Hepatocyte (in vitro differentiated cells): ENCODE results near the gene DHODH. TPM values are rescaled to one million over a fixed set of nuclear protein-coding genes. Genes with fewer than 3 reads are reported as not detected.

ENCODE experiments used
- DNase-seq: peaks from one replicate; pipeline ENCODE4 v3.0.0-alpha.2; 2016; ENCODE audit warnings: low spot score
- H2AFZ ChIP-seq: fragments of 200-600 bp; sonication (generic); 2 replicates; pipeline ENCODE4 v1.6.0; 2016; ENCODE audit warnings: antibody characterized with exemption, mild to moderate bottlenecking
- H3K27ac ChIP-seq: fragments of 200-600 bp; sonication (generic); 2 replicates; pipeline ENCODE4 v1.5.1; 2016; ENCODE audit warnings: mild to moderate bottlenecking
- H3K27me3 ChIP-seq: fragments of 200-600 bp; sonication (generic); 2 replicates; pipeline ENCODE4 v1.6.1; 2016
- H3K36me3 ChIP-seq: fragments of 200-600 bp; sonication (generic); replicated peaks from 2 replicates; pipeline ENCODE4 v1.5.1; 2016; ENCODE audit warnings: low read depth; ENCODE audit not compliant: insufficient read depth
- H3K4me1 ChIP-seq: fragments of 200-600 bp; sonication (generic); 2 replicates; pipeline ENCODE4 v1.5.1; 2016; ENCODE audit warnings: mild to moderate bottlenecking, moderate library complexity; ENCODE audit not compliant: insufficient read depth
- H3K4me2 ChIP-seq: fragments of 200-600 bp; sonication (generic); 2 replicates; pipeline ENCODE4 v1.6.0; 2016
- H3K4me3 ChIP-seq: fragments of 200-600 bp; sonication (generic); 2 replicates; pipeline ENCODE4 v1.5.1; 2016; ENCODE audit warnings: mild to moderate bottlenecking
- H3K79me2 ChIP-seq: fragments of 200-600 bp; sonication (generic); 2 replicates; pipeline ENCODE4 v1.6.0; 2017; ENCODE audit warnings: mild to moderate bottlenecking
- H3K9me2 ChIP-seq: fragments of 200-600 bp; sonication (generic); replicated peaks from 2 replicates; pipeline ENCODE4 v1.6.0; 2017; ENCODE audit warnings: mild to moderate bottlenecking; ENCODE audit not compliant: insufficient read depth
- H3K9me3 ChIP-seq: fragments of 200-600 bp; sonication (generic); 2 replicates; pipeline ENCODE4 v1.5.1; 2016; ENCODE audit warnings: low read depth, mild to moderate bottlenecking
- H4K20me1 ChIP-seq: fragments of 200-600 bp; sonication (generic); 2 replicates; pipeline ENCODE4 v1.6.0; 2016; ENCODE audit warnings: mild to moderate bottlenecking; ENCODE audit not compliant: insufficient read depth, poor library complexity, severe bottlenecking
- EZH2 ChIP-seq: fragments of 200-600 bp; sonication (generic); IDR thresholded peaks from 2 replicates; pipeline ENCODE4 v1.6.1; 2016; ENCODE audit warnings: antibody characterized with exemption, mild to moderate bottlenecking, borderline replicate concordance
- EZH2phosphoT487 ChIP-seq: fragments of 200-600 bp; sonication (generic); IDR thresholded peaks from one replicate; pipeline ENCODE4 v1.6.1; 2018; ENCODE audit warnings: antibody characterized with exemption, mild to moderate bottlenecking, low read depth, moderate library complexity; ENCODE audit not compliant: unreplicated experiment, severe bottlenecking
- WGBS: methylation state at CpG from one replicate; pipeline ENCODE4 v1.1.6; 2016; ENCODE audit warnings: low lambda C conversion rate; ENCODE audit errors: missing lambda C conversion rate; 5-methylcytosine and 5-hydroxymethylcytosine counted together
- polyA plus RNA-seq: library from polyadenylated mRNA; unstranded; fragments of >200 nt; fragmentation: Nextera tagmentation; extraction: Ambion mirVana; gene quantifications from 2 replicates; pipeline ENCODE4 v1.2.1, GENCODE V29; 2016
- total RNA-seq: library from RNA; depleted of rRNA; stranded (reverse); fragments of >200 nt; gene quantifications from 2 replicates; pipeline ENCODE4 v1.2.3, GENCODE V29; 2014
- TF ChIP-seq, protein P1 (sequence below): fragments of 200-600 bp; sonication (generic); IDR thresholded peaks from 2 replicates; pipeline ENCODE4 v1.5.1; 2016; ENCODE audit warnings: antibody characterized with exemption, mild to moderate bottlenecking; ENCODE audit not compliant: poor library complexity

Gene DHODH
- total and polyA plus RNA-seq, 2 experiments from 2014 or later = 5.6 to 6.6 TPM

DNA sequence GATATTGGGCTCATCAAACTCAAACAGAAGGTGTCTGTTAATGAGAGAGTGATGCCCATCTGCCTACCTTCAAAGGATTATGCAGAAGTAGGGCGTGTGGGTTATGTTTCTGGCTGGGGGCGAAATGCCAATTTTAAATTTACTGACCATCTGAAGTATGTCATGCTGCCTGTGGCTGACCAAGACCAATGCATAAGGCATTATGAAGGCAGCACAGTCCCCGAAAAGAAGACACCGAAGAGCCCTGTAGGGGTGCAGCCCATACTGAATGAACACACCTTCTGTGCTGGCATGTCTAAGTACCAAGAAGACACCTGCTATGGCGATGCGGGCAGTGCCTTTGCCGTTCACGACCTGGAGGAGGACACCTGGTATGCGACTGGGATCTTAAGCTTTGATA, 51.9 kb downstream of the DHODH start:
- Histone ChIP-seq H3K27me3 (no peaks in the 10 kb centered on the region), H3K9me2 (no peaks in the 10 kb centered on the region), H3K4me2 (no peak overlapping the region), H3K36me3 (no peaks in the 10 kb centered on the region), H4K20me1 (no peaks in the 10 kb centered on the region), H3K79me2 (no peaks in the 10 kb centered on the region), H3K4me3 (no peak overlapping the region), H3K27ac (no peak overlapping the region), H2AFZ (no peak overlapping the region), H3K9me3 (no peaks in the 10 kb centered on the region), H3K4me1 (no peaks in the 10 kb centered on the region)
- TF ChIP-seq, protein P1, sequence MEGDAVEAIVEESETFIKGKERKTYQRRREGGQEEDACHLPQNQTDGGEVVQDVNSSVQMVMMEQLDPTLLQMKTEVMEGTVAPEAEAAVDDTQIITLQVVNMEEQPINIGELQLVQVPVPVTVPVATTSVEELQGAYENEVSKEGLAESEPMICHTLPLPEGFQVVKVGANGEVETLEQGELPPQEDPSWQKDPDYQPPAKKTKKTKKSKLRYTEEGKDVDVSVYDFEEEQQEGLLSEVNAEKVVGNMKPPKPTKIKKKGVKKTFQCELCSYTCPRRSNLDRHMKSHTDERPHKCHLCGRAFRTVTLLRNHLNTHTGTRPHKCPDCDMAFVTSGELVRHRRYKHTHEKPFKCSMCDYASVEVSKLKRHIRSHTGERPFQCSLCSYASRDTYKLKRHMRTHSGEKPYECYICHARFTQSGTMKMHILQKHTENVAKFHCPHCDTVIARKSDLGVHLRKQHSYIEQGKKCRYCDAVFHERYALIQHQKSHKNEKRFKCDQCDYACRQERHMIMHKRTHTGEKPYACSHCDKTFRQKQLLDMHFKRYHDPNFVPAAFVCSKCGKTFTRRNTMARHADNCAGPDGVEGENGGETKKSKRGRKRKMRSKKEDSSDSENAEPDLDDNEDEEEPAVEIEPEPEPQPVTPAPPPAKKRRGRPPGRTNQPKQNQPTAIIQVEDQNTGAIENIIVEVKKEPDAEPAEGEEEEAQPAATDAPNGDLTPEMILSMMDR = no peak
- TF ChIP-seq EZH2 (no peak), EZH2phosphoT487 (no peak)
- no peak for DNase-seq
- WGBS = 91% methylated on average over 9 of the region's 9 CpGs

DNA sequence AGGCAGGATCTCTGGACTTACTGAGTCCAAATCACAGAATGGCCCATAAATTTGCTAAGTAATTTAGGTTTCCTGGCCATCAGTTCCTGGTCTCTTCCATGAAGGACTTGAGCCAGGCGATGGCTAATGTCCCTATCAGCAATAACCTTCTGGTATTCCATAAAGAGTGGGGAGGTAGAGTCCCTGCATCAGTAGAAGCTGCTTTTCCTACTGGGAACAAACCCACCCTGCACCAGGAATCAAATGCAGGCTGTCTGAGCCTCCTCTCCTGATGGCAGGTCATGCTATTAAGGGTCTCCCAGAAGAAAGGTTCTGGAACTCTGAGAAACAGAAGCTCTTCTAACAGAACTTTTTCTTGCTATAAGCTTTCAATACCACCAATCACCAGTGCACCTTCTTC, 53.0 kb downstream of the DHODH start:
- Histone ChIP-seq H3K79me2 (no peaks in the 10 kb centered on the region), H3K27me3 (no peaks in the 10 kb centered on the region), H3K4me3 (no peak overlapping the region), H4K20me1 (no peaks in the 10 kb centered on the region), H3K4me1 (no peaks in the 10 kb centered on the region), H3K4me2 (no peak overlapping the region), H3K36me3 (no peaks in the 10 kb centered on the region), H2AFZ (no peak overlapping the region), H3K27ac (no peak overlapping the region), H3K9me2 (no peaks in the 10 kb centered on the region), H3K9me3 (no peaks in the 10 kb centered on the region)
- DNase-seq = no peak
- WGBS = 100% methylated on average over 1 of the region's 1 CpG
- no peak for TF ChIP-seq EZH2phosphoT487
- TF ChIP-seq, protein P1 = no peak
- no peak for TF ChIP-seq EZH2

DNA sequence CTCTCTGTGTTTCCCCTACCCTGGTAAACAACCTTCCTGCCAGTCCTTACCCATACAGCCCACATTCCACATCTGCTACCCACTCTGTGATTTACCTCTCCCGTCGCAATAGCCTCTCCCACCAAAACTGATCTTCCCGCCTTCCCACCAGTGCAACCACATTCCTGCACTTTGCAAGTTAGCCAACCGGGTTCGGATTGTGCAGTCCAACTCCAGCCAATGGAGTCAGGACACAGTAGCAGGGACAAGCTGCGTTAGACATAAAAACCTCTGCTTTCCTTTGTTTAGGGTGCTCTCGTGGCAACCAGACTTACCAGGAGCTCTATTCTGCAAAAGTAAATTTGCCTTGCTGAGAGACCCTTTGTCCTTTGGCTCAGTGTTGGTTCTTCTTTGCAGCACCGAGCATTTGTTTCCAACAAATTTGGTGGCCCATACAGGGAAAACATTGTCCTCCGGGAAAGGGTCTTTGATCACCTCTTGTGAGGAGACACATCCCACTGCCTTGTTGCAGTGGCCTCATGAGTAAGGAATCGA, 55.9 kb downstream of the DHODH start:
- no peaks in the 10 kb centered on the region for H3K27me3 ChIP-seq
- H3K79me2 ChIP-seq = no peaks in the 10 kb centered on the region
- H3K36me3 ChIP-seq = no peaks in the 10 kb centered on the region
- H4K20me1 ChIP-seq = no peaks in the 10 kb centered on the region
- no peak overlapping the region for H2AFZ ChIP-seq
- H3K4me2 ChIP-seq = no peak overlapping the region
- H3K4me1 ChIP-seq = no peaks in the 10 kb centered on the region
- no peak overlapping the region for H3K27ac ChIP-seq
- no peak for DNase-seq
- TF ChIP-seq EZH2phosphoT487 (no peak), EZH2 (no peak)
- TF ChIP-seq, protein P1 = no peak
- no peaks in the 10 kb centered on the region for H3K9me3 ChIP-seq
- H3K9me2 ChIP-seq = no peaks in the 10 kb centered on the region
- no peak overlapping the region for H3K4me3 ChIP-seq
- WGBS = 82% methylated on average over 10 of the region's 10 CpGs

DNA sequence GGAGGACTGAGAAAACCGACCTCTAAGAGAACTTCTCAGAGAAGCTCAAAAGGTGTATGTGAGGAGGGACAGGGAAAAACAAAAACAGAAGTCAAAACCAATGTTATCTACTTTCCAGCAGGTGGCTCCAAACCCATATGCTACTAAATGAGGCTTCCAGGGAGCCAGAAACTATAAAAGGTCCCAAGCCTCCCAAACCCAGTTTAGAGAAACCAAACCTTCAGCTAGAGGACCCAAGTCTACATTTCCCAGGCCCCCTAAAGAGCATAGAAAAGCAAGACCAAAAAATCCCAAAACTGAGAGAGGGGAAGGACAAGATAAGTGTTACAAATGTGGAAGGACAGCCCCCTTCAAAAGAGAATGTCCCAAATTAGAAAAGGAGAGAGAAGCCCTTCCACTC, 58.2 kb downstream of the DHODH start:
- Histone ChIP-seq H2AFZ (no peak overlapping the region), H3K27me3 (no peaks in the 10 kb centered on the region), H3K4me1 (no peaks in the 10 kb centered on the region), H4K20me1 (no peaks in the 10 kb centered on the region), H3K4me2 (no peak overlapping the region), H3K36me3 (no peaks in the 10 kb centered on the region), H3K4me3 (no peak overlapping the region), H3K27ac (no peak overlapping the region), H3K79me2 (no peaks in the 10 kb centered on the region), H3K9me2 (no peaks in the 10 kb centered on the region), H3K9me3 (no peaks in the 10 kb centered on the region)
- DNase-seq = peak; percentile 54
- TF ChIP-seq EZH2 = no peak
- TF ChIP-seq, protein P1 = peak; percentile 68
- TF ChIP-seq EZH2phosphoT487 = no peak
- WGBS = 0% methylated on average over 1 of the region's 1 CpG
